Keratinocyte (primary cell): ENCODE measurements around the gene DNPEP.

ENCODE experiments used
- EZH2 ChIP-seq: IDR thresholded peaks from one replicate; pipeline ENCODE4 v1.6.1; 2012; ENCODE audit warnings: inconsistent platforms, mild to moderate bottlenecking, low read length, moderate library complexity
- TF ChIP-seq, protein P1 (sequence below), 3 experiments: IDR thresholded peaks in 1 of 3; conservative IDR thresholded peaks in 1 of 3; optimal IDR thresholded peaks in 1 of 3; 2 replicates in 2 of 3; 3 replicates in 1 of 3; pipeline versions ENCODE3 to v1.5.1; 2011; ENCODE audit warnings: low read length in 3 of 3, mild to moderate bottlenecking in 3 of 3, moderate library complexity in 2 of 3, control low read depth in 1 of 3, inconsistent platforms in 1 of 3; ENCODE audit not compliant: insufficient read depth in 2 of 3; ENCODE audit errors: extremely low read depth in 1 of 3

DNA sequence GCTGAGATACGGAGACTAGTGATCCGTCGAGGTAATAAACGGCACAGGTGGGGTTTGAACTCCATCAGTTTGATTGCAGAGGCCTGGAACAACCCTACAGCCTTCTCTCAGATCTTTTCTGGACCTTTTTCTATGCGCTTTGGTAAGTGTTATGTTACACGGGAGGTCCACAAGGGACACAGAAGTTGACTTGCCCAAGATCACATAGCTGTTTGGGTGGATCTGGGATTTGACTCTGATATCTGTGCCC, 1.1 kb upstream of the DNPEP start:
- TF ChIP-seq EZH2 = no peak
- TF ChIP-seq, protein P1, sequence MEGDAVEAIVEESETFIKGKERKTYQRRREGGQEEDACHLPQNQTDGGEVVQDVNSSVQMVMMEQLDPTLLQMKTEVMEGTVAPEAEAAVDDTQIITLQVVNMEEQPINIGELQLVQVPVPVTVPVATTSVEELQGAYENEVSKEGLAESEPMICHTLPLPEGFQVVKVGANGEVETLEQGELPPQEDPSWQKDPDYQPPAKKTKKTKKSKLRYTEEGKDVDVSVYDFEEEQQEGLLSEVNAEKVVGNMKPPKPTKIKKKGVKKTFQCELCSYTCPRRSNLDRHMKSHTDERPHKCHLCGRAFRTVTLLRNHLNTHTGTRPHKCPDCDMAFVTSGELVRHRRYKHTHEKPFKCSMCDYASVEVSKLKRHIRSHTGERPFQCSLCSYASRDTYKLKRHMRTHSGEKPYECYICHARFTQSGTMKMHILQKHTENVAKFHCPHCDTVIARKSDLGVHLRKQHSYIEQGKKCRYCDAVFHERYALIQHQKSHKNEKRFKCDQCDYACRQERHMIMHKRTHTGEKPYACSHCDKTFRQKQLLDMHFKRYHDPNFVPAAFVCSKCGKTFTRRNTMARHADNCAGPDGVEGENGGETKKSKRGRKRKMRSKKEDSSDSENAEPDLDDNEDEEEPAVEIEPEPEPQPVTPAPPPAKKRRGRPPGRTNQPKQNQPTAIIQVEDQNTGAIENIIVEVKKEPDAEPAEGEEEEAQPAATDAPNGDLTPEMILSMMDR (optimal IDR thresholded peaks at IDR 0.05 in 1 of 3, IDR thresholded peaks at IDR 0.05 in 1 of 3, conservative IDR thresholded peaks at IDR 0.05 in 1 of 3; ENCODE audit: extremely low read depth in 1 of 3, insufficient read depth in 2 of 3, low read length in 3 of 3) = no peak
